SK-N-SH (cell line): Measurements from ENCODE around the gene PLCZ1. TPM values are rescaled to one million over a fixed set of nuclear protein-coding genes. Genes with fewer than 3 reads are reported as not detected.

ENCODE experiments used
- CTCF ChIA-PET: fragments of 300-600, 350-600 bp; formaldehyde crosslinking; extraction: SDS; loops from one replicate; lab custom pipeline; 2021; lab: Yijun Ruan, JAX
- POLR2A ChIA-PET: fragments of 350-600 bp; sonication (Branson Sonifier 250); formaldehyde crosslinking; extraction: SDS; loops from one replicate; lab custom pipeline; 2020; ENCODE audit warnings: antibody characterized with exemption, inconsistent platforms; lab: Yijun Ruan, JAX
- DNase-seq: peaks from one replicate; pipeline ENCODE4 v3.0.0; 2012
- H2AFZ ChIP-seq: fragments of 200-600 bp; sonication (generic); 2 replicates; pipeline ENCODE4 v1.8.1; 2016; ENCODE audit warnings: antibody characterized with exemption, mild to moderate bottlenecking, low read depth
- H3F3A ChIP-seq: fragments of 200-600 bp; sonication (generic); replicated peaks from 2 replicates; pipeline ENCODE3; 2016; ENCODE audit warnings: antibody characterized with exemption, mild to moderate bottlenecking; ENCODE audit not compliant: insufficient read depth
- H3K27ac ChIP-seq, 2 experiments: fragments of 200-500 bp in 1 of 2; fragments of 200-600 bp in 1 of 2; sonication (Bioruptor generic) in 1 of 2; sonication (generic), shearing (Covaris generic) in 1 of 2; 2 replicates each; pipeline versions ENCODE4 v1.5.1 to v1.6.1; 2014 to 2016; ENCODE audit warnings: low read depth in 2 of 2, inconsistent platforms in 1 of 2, low read length in 1 of 2, mild to moderate bottlenecking in 1 of 2, mixed read lengths in 1 of 2
- H3K27me3 ChIP-seq: fragments of 200-600 bp; sonication (generic), shearing (Covaris generic); 2 replicates; pipeline ENCODE4 v1.6.1; 2016; ENCODE audit warnings: mixed run types; ENCODE audit not compliant: insufficient read depth
- H3K36me3 ChIP-seq, 2 experiments: fragments of 200-500 bp in 1 of 2; fragments of 200-600 bp in 1 of 2; sonication (Bioruptor generic) in 1 of 2; sonication (generic) in 1 of 2; replicated peaks in 1 of 2; 2 replicates each; pipeline versions ENCODE3 to v1.5.1; 2014 to 2016; ENCODE audit warnings: low read length in 1 of 2, mild to moderate bottlenecking in 1 of 2; ENCODE audit not compliant: insufficient read depth in 2 of 2, control insufficient read depth in 1 of 2
- H3K4me1 ChIP-seq, 2 experiments: fragments of 200-500 bp in 1 of 2; fragments of 200-600 bp in 1 of 2; sonication (Bioruptor generic) in 1 of 2; sonication (generic), shearing (Covaris generic) in 1 of 2; 2 replicates each; pipeline versions ENCODE4 v1.5.1 to v1.6.1; 2014 to 2016; ENCODE audit warnings: low read depth in 1 of 2, low read length in 1 of 2, mixed run types in 1 of 2; ENCODE audit not compliant: insufficient read depth in 2 of 2, control insufficient read depth in 1 of 2
- H3K4me2 ChIP-seq: fragments of 200-600 bp; sonication (generic), shearing (Covaris generic); 2 replicates; pipeline ENCODE4 v1.6.1; 2017; ENCODE audit warnings: mixed run types
- H3K4me3 ChIP-seq, 2 experiments: fragments of 200-500 bp in 1 of 2; fragments of 200-600 bp in 1 of 2; sonication (Bioruptor generic) in 1 of 2; sonication (generic), shearing (Covaris generic) in 1 of 2; 2 replicates each; pipeline versions ENCODE4 v1.5.1 to v1.8.1; 2014 to 2016; ENCODE audit warnings: low read depth in 2 of 2, inconsistent platforms in 1 of 2, low read length in 1 of 2, mild to moderate bottlenecking in 1 of 2, mixed read lengths in 1 of 2, moderate library complexity in 1 of 2
- H3K79me2 ChIP-seq: fragments of 200-600 bp; sonication (generic); 2 replicates; pipeline ENCODE4 v1.8.1; 2017; ENCODE audit warnings: mild to moderate bottlenecking; ENCODE audit not compliant: insufficient read depth
- H3K9ac ChIP-seq: fragments of 200-600 bp; sonication (generic); 2 replicates; pipeline ENCODE4 v1.6.1; 2017; ENCODE audit warnings: mixed run types
- H3K9me2 ChIP-seq: fragments of 200-600 bp; sonication (generic); 2 replicates; pipeline ENCODE4 v1.6.1; 2017; ENCODE audit warnings: mixed run types
- H3K9me3 ChIP-seq: fragments of 200-600 bp; sonication (generic); 2 replicates; pipeline ENCODE4 v1.6.1; 2017; ENCODE audit warnings: mixed run types, mild to moderate bottlenecking, moderate library complexity
- H4K20me1 ChIP-seq: fragments of 200-600 bp; sonication (generic); 2 replicates; pipeline ENCODE4 v1.6.1; 2017; ENCODE audit warnings: mild to moderate bottlenecking, mixed run types; ENCODE audit not compliant: insufficient read depth
- CHD2 ChIP-seq: fragments of 150-350 bp; IDR thresholded peaks from 2 replicates; pipeline ENCODE4 v1.6.1; 2018; ENCODE audit warnings: low read length; ENCODE audit not compliant: partially characterized antibody
- CTCF ChIP-seq: fragments of 200-600 bp; sonication (generic); IDR thresholded peaks from 2 replicates; pipeline ENCODE4 v1.6.1; 2017; ENCODE audit warnings: antibody characterized with exemption, mild to moderate bottlenecking, moderate library complexity
- ELF1 ChIP-seq: IDR thresholded peaks from 2 replicates; pipeline ENCODE4 v1.4.0; 2012
- GABPA ChIP-seq: IDR thresholded peaks from 2 replicates; pipeline ENCODE4 v1.4.0; 2012; ENCODE audit warnings: low read depth, mild to moderate bottlenecking
- PBX3 ChIP-seq: IDR thresholded peaks from 2 replicates; pipeline ENCODE4; 2012
- POLR2AphosphoS5 ChIP-seq: IDR thresholded peaks from 2 replicates; pipeline ENCODE4 v1.6.1; 2012; ENCODE audit warnings: low read depth, low read length
- TCF12 ChIP-seq: IDR thresholded peaks from 2 replicates; pipeline ENCODE4 v1.4.0; 2012
- USF1 ChIP-seq: IDR thresholded peaks from 2 replicates; pipeline ENCODE4 v1.4.0; 2012; ENCODE audit warnings: low read depth, borderline replicate concordance
- YY1 ChIP-seq: IDR thresholded peaks from 2 replicates; pipeline ENCODE4 v1.4.0; 2012; ENCODE audit warnings: low read depth, mild to moderate bottlenecking
- WGBS: methylation state at CpG from one replicate; pipeline ENCODE4 v1.1.6; 2017; ENCODE audit warnings: low lambda C conversion rate; 5-methylcytosine and 5-hydroxymethylcytosine counted together
- polyA plus RNA-seq, 3 experiments: library from polyadenylated mRNA; depleted of rRNA; stranded (reverse); fragments of >200 nt; gene quantifications; 2 replicates each; pipeline ENCODE4 v1.2.3, GENCODE V29; 2012
- TF ChIP-seq, protein P1 (sequence below): IDR thresholded peaks from 2 replicates; pipeline ENCODE4 v1.4.0; 2012; ENCODE audit warnings: low read depth, borderline replicate concordance
- TF ChIP-seq, protein P2 (sequence below): IDR thresholded peaks from 2 replicates; pipeline ENCODE4 v1.4.0; 2012; ENCODE audit warnings: low read depth

Gene PLCZ1
- polyA plus RNA-seq, 1 of the 3 experiments (the other 2 are of a cell fraction), result 0.15 TPM

- TF ChIP-seq PBX3 (no peak), GABPA (no peak)
- TF ChIP-seq, protein P1, sequence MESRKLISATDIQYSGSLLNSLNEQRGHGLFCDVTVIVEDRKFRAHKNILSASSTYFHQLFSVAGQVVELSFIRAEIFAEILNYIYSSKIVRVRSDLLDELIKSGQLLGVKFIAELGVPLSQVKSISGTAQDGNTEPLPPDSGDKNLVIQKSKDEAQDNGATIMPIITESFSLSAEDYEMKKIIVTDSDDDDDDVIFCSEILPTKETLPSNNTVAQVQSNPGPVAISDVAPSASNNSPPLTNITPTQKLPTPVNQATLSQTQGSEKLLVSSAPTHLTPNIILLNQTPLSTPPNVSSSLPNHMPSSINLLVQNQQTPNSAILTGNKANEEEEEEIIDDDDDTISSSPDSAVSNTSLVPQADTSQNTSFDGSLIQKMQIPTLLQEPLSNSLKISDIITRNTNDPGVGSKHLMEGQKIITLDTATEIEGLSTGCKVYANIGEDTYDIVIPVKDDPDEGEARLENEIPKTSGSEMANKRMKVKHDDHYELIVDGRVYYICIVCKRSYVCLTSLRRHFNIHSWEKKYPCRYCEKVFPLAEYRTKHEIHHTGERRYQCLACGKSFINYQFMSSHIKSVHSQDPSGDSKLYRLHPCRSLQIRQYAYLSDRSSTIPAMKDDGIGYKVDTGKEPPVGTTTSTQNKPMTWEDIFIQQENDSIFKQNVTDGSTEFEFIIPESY, result no peak
- TF ChIP-seq, protein P2, sequence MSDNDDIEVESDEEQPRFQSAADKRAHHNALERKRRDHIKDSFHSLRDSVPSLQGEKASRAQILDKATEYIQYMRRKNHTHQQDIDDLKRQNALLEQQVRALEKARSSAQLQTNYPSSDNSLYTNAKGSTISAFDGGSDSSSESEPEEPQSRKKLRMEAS, result no peak
Measured at GRCh38 chr12:18755341-18755740, 17.5 kb upstream of the PLCZ1 start (continued).

- Histone ChIP-seq H3K9me2 (no peaks in the 10 kb centered on the region), H3K9ac (no peak overlapping the region)
- CTCF ChIA-PET, result interaction anchor here (0.7 kb wide), 1 partner anchor 53 kb away, joined by 3 read pairs; no protein-coding TSS in a partner anchor
Measured at GRCh38 chr12:18754124-18754707, 16.4 kb upstream of the PLCZ1 start.

More at GRCh38 chr12:18754124-18754707, 16.4 kb upstream of the PLCZ1 start:
- POLR2A ChIA-PET, result no interaction called here
- H3K27ac ChIP-seq, result no peak overlapping the region
- TF ChIP-seq TCF12 (no peak), CHD2 (no peak), CTCF (no peak), USF1 (no peak), POLR2AphosphoS5 (no peak), ELF1 (no peak), YY1 (no peak)
- TF ChIP-seq, protein P2, result no peak
- no peaks in the 10 kb centered on the region for H3K79me2 ChIP-seq
- no peaks in the 10 kb centered on the region for H3F3A ChIP-seq
- H3K4me1 ChIP-seq, result peaks cover 0 to 8% of the 10 kb centered on the region in 2 experiments; a peak in 1 of 4 replicates
- H3K36me3 ChIP-seq, result no peaks in the 10 kb centered on the region
- H3K4me3 ChIP-seq, result no peak overlapping the region
- H3K27me3 ChIP-seq, result no peaks in the 10 kb centered on the region
- H3K4me2 ChIP-seq, result no peak overlapping the region
- no peak overlapping the region for H2AFZ ChIP-seq
- DNase-seq, result no peak
- 69% methylated on average over 4 of the region's 6 CpGs for WGBS
- no peaks in the 10 kb centered on the region for H3K9me3 ChIP-seq
- H4K20me1 ChIP-seq, result no peaks in the 10 kb centered on the region
